ENCODE data around the gene ZFAND2B.

Gene ZFAND2B

GRCh38 chr2:219220652-219221402, 14.2 kb downstream of the ZFAND2B start:
- DNase-seq (ENCODE audit: low spot score), result no peak

DNA sequence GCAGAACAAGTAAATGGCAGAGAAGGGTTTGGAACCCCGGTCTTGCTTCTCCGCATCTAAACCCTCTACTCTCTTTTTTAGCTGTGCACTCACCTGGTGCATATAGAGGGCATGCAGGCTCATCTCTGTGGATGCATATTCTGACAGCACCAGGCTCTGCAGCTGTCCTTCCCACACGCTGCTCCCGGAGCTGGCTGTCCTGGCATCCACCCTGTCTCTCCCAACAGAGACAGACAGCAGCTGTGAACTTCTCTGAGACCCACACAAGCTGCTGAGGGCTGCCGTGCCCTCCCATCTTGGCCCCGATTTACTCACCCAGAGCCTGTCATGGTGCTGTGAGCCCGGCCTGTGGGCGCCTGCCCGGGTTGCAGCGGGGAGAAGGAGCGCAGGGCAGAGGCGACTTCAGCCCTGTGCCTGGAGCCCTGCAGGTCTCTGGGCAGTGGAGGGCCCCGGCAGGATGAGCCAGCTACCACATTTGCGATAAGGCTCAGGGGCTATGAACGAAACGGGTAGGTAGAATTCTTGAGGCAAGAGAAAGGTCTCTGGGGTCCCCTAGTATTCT, 15.5 kb downstream of the ZFAND2B start:
- DNase-seq (ENCODE audit: low spot score), result no peak

- no peak for DNase-seq (ENCODE audit: low spot score)
Observed at GRCh38 chr2:219223831-219224610, 17.4 kb downstream of the ZFAND2B start.

GRCh38 chr2:219225350-219225749, 18.8 kb downstream of the ZFAND2B start:
- no peak for DNase-seq (ENCODE audit: low spot score)

DNA sequence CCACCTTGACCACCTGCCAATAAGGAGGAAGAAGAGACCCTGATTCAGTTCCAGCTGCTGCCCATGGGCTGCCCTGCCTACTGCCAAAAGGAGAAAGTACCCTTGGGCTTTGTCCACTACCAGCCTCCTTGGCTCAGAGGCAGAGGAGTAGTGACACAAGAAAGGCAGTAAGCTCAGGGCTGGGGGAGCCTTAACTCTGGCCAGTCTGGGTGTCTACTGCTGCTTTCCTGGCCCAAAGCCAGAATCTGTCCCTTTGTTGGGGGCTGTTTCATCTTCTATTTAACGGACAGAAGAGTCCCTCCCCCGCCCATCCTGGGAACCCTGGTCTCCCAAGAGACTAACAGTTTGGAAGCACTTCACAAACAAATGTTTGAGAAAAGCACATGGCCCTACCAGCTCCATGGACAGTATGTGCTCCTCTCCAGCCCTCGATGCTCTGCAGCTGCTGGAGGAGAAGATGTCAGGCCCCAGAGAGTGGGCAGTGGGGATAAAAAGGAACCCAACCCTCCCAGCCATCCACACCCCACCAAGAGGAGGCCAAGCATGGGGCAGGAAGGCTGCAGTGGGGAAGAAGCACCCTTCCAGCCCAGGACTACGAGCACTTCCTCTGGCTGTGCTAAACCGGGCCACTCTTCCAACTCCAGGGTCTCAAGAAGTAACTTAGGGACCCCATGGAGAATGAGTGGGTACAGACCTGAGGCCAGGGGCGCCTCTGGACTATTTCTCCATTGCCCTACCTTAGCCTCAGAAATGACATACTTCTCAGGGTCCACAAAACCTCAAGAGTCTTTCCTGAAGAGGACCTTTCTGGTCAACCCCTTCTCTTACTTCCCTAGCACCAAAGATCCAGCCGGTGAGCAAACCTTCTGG, 21.7 kb downstream of the ZFAND2B start:
- no peak for DNase-seq (ENCODE audit: low spot score)

- no peak for DNase-seq (ENCODE audit: low spot score)
Observed at GRCh38 chr2:219228911-219229304, 22.3 kb downstream of the ZFAND2B start.

DNA sequence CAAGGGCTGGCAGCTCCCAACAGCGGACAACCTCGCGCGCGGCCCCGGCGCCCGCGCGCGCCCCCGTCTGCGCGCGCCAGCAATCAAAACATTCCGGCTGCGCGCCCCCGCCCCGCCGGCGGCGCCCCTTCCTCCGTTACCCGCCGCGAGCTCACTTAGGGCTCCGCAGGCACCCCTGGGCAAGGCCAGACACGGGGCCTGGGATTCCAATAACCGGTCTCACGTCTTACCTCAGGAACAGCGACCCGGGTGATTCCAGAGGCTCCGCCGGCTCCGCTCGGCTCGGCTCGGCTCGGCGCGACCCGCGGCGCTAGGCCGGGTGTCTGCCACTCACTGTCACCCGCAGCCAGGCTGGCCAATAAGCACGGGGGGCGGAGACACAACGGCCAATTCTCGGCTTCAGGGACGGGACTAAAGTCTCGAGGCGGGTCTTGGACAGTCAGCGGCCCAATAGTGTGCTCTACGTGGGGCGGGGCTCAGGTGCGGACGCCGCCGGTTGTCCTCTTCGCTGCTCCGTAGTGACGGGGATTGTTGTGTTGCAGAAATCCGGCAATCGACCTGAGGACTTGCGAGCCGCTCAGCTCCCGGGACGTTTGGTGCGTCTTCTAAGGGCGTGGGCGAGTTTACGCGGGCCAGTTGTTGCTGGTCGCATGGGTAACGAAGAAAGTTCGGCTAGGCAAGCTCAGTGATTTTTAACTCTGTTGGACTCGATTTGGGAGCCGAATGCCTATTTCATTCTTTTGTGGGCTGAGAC, 22.9 kb downstream of the ZFAND2B start, which contains the start of the genes ANKZF1 and ATG9A:
Gene ANKZF1, plus strand, starts transcription at position 502 of the 754 bp plus-strand sequence. CDS start 452 bp downstream, outside the sequence.
Gene ATG9A, minus strand, starts transcription at position 332 of the 754 bp plus-strand sequence. CDS start 1,612 bp downstream, outside the sequence.
- peak; percentile 98 for DNase-seq (ENCODE audit: low spot score)

DNA sequence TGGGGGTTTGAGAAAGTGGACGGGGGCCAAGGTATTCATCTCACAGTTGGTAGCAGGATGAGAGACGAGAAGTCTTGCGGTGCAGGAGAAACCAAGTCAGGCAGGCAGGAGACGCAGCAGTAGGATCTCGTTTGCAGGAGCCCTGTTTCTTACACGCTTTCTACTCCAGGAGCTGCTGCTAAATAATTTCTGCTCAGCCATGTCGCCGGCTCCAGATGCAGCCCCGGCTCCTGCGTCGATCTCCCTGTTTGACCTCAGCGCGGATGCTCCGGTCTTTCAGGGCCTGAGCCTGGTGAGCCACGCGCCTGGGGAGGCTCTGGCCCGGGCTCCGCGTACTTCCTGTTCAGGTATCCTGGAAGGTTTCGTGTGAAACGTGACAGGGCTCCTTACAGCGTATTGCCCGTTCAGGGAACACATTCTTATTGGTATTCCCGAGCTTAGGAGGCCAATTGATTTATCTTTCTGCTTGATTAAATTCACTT, 23.5 kb downstream of the ZFAND2B start:
- DNase-seq (ENCODE audit: low spot score), result peak; percentile 51

DNA sequence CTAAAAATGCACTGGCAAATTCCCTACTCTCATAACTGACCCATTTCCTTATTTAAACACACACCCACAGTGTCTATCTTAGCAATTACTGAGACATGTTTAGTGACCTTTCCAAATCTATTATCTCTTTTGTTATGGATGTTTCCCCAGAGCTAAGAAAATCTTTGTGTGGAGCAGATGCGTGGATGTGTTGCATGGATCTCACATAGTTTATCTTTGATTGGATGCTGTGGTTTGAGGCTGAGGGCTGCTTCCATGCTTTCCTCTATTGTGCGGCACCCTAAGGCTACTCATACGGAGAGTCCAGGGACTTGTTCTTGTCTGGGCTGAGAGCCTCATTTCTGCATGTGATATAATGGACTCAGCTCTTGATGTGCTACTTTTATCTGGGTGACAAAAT, 27.7 kb downstream of the ZFAND2B start:
- DNase-seq (ENCODE audit: low spot score), result no peak

DNA sequence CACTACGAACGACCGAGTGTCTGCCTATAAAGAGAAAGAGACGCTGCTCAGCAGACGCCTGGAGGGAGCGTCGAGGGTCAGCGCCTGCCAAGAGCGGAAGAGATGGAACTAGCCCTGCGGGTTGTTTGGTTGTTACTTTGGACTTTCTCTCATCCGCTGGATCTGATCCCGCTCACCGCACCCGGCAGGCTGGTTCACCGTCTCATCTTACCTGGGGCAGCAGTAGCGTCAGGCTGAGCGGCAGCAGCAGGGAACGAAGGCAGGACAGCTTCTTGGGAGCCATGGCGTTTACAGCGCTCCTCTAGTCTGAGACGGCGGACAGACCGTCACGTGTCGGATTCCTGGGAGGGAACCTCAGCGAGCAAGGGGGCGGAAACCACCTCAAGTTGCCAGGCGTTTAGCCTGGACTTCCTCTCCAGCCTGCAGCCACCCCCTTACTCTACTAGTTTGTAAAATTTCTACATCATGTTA, 36.7 kb downstream of the ZFAND2B start:
- DNase-seq (ENCODE audit: low spot score), result no peak

DNA sequence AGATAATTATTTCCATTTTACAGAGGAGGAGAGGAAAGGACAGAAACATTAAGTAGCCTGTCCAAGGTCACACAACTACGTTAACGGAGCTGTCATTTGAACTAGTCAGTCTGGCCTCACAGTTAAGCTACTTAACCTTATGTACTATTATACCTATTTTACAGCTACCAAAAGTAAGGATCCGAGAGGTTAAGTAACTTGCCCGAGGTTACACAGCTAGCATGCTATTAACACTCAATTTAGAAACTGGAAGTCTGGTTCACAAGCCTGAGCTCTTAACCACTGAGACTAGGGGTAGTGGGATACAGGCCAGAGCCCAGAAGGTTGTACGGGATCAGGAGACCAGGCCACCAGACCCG, 38.2 kb downstream of the ZFAND2B start:
- DNase-seq (ENCODE audit: low spot score), result no peak

DNA sequence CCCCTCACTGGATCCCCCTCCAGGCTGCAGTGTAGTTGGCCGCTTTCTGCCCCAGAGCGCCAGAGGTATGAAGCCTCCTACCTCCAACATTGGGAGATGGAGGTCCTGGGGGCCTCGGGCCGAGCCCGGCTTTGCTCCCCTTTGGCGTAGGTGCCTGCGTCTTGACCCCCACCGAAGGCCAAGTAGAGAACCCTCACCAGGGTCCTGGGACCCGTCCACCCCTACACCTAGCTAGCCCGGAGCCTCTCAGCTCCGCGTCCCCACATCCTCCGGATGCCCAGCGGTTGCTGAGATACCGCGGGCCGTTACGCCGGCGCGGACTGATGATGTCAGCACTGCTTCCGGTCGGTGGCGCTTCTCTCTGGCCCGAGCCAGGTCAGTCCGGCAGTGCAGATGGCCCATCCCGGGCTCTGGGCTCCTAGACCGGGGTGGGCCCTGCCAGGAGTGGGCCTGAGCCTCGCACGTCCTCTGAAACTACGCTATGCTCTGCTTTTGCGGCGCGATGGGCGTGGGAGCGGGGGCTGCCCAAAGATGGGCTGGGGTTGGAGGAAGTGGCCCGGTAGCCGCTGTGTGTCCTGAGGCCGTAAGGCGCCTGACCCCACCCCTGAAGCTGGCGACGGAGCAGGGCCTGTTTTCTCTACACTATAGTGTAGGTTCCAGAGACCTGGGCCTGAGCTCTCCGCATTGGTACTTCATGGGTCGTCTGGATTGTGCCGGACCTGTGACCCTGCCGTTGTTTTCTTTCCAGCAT, 38.7 kb downstream of the ZFAND2B start, which contains the start of the genes GLB1L and STK16:
Gene GLB1L, minus strand, starts transcription at position 297 of the 751 bp plus-strand sequence. CDS start 1,871 bp downstream, outside the sequence.
Gene STK16, plus strand, starts transcription at position 332 of the 751 bp plus-strand sequence. CDS start 521 bp downstream, outside the sequence.
- DNase-seq (ENCODE audit: low spot score), result peak; percentile 95

DNA sequence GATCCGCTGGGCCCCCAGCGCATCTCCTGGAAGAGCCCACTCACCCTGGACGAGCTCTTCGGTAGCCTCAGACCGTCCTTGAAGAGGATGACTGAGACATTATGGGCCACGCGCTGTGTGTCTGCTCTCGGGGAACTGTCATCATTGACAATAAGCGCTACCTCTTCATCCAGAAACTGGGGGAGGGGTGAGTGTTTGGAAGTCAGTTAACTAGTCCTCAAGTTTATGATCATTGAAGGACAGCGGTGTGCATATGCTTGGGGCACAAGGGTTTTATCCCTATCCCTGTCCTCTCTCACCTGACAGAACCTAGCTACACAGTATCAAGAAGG, 39.3 kb downstream of the ZFAND2B start:
- no peak for DNase-seq (ENCODE audit: low spot score)

DNA sequence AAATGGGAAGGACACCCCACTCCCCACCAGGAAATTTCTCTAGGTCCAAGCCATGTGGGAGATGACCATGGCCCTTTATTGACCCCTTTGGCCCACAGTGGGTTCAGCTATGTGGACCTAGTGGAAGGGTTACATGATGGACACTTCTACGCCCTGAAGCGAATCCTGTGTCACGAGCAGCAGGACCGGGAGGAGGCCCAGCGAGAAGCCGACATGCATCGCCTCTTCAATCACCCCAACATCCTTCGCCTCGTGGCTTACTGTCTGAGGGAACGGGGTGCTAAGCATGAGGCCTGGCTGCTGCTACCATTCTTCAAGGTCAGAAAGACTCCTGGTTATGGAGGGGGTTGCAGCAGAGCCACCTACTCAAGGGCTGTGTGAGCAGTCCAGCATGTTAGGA, 40.0 kb downstream of the ZFAND2B start:
- DNase-seq (ENCODE audit: low spot score), result no peak

GRCh38 chr2:219247678-219248642, 41.4 kb downstream of the ZFAND2B start:
- no peak for DNase-seq (ENCODE audit: low spot score)

- DNase-seq (ENCODE audit: low spot score), result no peak
Observed at GRCh38 chr2:219248845-219249202, 42.2 kb downstream of the ZFAND2B start.

DNA sequence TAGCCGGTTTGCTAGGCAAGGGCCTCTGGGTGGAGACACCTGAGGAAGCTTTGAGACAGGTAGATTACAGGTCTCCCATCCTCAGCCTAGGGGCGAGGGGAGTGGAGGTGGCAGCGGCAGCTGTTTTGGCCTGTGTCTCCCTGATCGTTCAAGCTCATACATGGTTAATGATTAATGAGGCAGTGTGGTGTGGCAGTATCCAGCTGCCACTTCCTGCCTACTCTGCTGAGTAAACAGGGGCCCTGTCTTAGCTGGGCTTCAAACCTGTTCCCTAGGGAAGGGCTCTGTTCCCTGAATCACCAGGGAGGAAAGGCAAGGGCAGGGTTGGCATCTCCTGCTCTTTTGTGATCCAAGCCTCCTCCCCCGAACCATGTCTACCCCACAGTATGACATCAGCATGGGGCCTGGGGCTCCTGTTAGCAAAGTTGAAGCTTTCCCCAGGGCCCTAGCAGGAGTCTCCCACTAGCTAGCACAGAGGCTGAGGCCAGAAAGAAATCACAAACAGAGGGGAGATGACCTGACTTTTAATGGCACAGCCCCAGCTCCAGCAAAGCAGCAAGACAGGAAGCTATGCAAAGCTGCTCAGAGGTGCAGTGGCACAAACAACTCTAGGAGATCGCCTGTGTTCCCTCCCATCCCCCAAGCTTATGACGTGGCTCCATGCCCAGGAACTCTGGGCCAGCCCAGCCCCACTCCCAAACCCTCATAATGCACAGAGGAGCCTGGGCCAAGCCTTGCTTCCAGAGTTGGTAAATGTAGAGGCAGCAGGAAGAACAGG, 42.8 kb downstream of the ZFAND2B start:
- DNase-seq (ENCODE audit: low spot score), result peak; percentile 73

Data from AG08396 (cell line).